NB4 (cell line): Measurements from ENCODE around the gene ZP3.
"Not testable (repeated sequence)": the region's sequence is repeated elsewhere in the genome, so short reads cannot be mapped to it uniquely, and the experiment has no call there.

ENCODE experiments used
- MYC ChIP-seq: IDR thresholded peaks from 2 replicates; pipeline ENCODE4 v1.6.1; 2011; ENCODE audit warnings: low read depth, low read length
- POLR2A ChIP-seq: IDR thresholded peaks from 2 replicates; pipeline ENCODE4 v1.6.1; 2011; ENCODE audit warnings: mild to moderate bottlenecking; ENCODE audit not compliant: insufficient read length; ENCODE audit errors: extremely low read depth
- TF ChIP-seq, protein P1 (sequence below): IDR thresholded peaks from one replicate; pipeline ENCODE4 v1.5.1; 2012; ENCODE audit warnings: low read depth, low read length
- TF ChIP-seq, protein P2 (sequence below): IDR thresholded peaks from 2 replicates; pipeline ENCODE4 v1.6.1; 2011; ENCODE audit warnings: low read depth, low read length

DNA sequence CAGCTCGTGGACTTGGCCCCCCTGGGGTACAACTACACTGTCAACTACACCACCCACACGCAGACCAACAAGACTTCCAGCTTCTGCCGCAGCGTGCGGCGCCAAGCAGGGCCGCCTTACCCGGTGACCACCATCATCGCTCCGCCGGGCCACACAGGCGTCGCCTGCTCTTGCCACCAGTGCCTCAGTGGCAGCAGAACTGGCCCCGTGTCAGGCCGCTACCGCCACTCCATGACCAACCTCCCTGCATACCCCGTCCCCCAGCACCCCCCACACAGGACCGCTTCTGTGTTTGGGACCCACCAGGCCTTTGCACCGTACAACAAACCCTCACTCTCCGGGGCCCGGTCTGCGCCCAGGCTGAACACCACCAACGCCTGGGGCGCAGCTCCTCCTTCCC is 57.9 kb downstream of the ZP3 start:
- TF ChIP-seq, protein P1, sequence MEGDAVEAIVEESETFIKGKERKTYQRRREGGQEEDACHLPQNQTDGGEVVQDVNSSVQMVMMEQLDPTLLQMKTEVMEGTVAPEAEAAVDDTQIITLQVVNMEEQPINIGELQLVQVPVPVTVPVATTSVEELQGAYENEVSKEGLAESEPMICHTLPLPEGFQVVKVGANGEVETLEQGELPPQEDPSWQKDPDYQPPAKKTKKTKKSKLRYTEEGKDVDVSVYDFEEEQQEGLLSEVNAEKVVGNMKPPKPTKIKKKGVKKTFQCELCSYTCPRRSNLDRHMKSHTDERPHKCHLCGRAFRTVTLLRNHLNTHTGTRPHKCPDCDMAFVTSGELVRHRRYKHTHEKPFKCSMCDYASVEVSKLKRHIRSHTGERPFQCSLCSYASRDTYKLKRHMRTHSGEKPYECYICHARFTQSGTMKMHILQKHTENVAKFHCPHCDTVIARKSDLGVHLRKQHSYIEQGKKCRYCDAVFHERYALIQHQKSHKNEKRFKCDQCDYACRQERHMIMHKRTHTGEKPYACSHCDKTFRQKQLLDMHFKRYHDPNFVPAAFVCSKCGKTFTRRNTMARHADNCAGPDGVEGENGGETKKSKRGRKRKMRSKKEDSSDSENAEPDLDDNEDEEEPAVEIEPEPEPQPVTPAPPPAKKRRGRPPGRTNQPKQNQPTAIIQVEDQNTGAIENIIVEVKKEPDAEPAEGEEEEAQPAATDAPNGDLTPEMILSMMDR: not testable (repeated sequence)
- TF ChIP-seq MYC, POLR2A: not testable (repeated sequence)
- TF ChIP-seq, protein P2, sequence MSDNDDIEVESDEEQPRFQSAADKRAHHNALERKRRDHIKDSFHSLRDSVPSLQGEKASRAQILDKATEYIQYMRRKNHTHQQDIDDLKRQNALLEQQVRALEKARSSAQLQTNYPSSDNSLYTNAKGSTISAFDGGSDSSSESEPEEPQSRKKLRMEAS: not testable (repeated sequence)
